A549 (cell line): ENCODE measurements around the gene NXPH4. TPM values are rescaled to one million over a fixed set of nuclear protein-coding genes. Genes with fewer than 3 reads are reported as not detected.

Experiments
- ATAC-seq, 2 experiments: fragments of 200-7000 bp in 1 of 2; fragments of >200 bp in 1 of 2; cut with Nextera tagmentation in 1 of 2; cut with Tn5 transposase in 1 of 2; 3 replicates each; pipeline versions ENCODE4 v1.8.0 to v1.9.1; 2018 to 2020; ENCODE audit warnings: mild to moderate bottlenecking in 1 of 2, moderate library complexity in 1 of 2
- CTCF ChIA-PET: fragments of 300-600 bp; sonication (Branson Sonifier 250); formaldehyde crosslinking; extraction: SDS; loops from one replicate; lab custom pipeline; 2021; ENCODE audit warnings: antibody characterized with exemption, inconsistent platforms; lab: Yijun Ruan, JAX
- POLR2A ChIA-PET: fragments of 350-600 bp; formaldehyde crosslinking; extraction: SDS; loops from one replicate; lab custom pipeline; 2021; ENCODE audit warnings: antibody characterized with exemption, inconsistent platforms; lab: Yijun Ruan, JAX
- DNase-seq, 2 experiments: peaks; one replicate each; pipeline versions ENCODE4 v3.0.0 to v3.0.0-alpha.2; 2011 to 2016; ENCODE audit warnings: low read depth in 1 of 2, low spot score in 1 of 2
- FAIRE-seq: peaks from 2 replicates; lab custom pipeline; 2011; peaks lifted over from hg19 to GRCh38; lab: Jason Lieb, UNC
- H3K27ac ChIP-seq, 2 experiments: fragments of >200 bp; sonication (Bioruptor Twin); formaldehyde crosslinking; 3 replicates each; pipeline ENCODE4 v1.5.1; 2016 to 2017
- H3K4me1 ChIP-seq: fragments of >200 bp; sonication (Bioruptor Twin); formaldehyde crosslinking; 3 replicates; pipeline ENCODE4 v1.6.1; 2016
- H3K4me2 ChIP-seq: fragments of >200 bp; sonication (Bioruptor Twin); formaldehyde crosslinking; 3 replicates; pipeline ENCODE4 v1.6.1; 2016
- H3K4me3 ChIP-seq: fragments of >200 bp; sonication (Bioruptor Twin); formaldehyde crosslinking; 3 replicates; pipeline ENCODE4 v1.5.1; 2016
- H3K9me3 ChIP-seq: fragments of >200 bp; sonication (Bioruptor Twin); formaldehyde crosslinking; 3 replicates; pipeline ENCODE4 v1.6.1; 2016
- BHLHE40 ChIP-seq: IDR thresholded peaks from 2 replicates; pipeline ENCODE4 v1.6.1; 2012; ENCODE audit warnings: low read depth, low read length, inconsistent platforms
- CEBPB ChIP-seq, 2 experiments: fragments of >200 bp in 1 of 2; sonication (Bioruptor Twin) in 1 of 2; formaldehyde crosslinking in 1 of 2; IDR thresholded peaks; 2 replicates each; pipeline ENCODE4 v1.6.1; 2012 to 2016
- EHF ChIP-seq: fragments of 250-450 bp; sonication (Bioruptor Pico); IDR thresholded peaks from 2 replicates; pipeline ENCODE4 v1.5.0; 2020; ENCODE audit warnings: mild to moderate bottlenecking
- EP300 ChIP-seq, 2 experiments: fragments of >200 bp; sonication (Bioruptor Twin); formaldehyde crosslinking; IDR thresholded peaks; 2 replicates in 1 of 2; 3 replicates in 1 of 2; pipeline ENCODE4 v1.6.1; 2016 to 2017
- FOSB ChIP-seq: fragments of 250-450 bp; sonication (Bioruptor Pico); IDR thresholded peaks from 2 replicates; pipeline ENCODE4 v1.5.0; 2020; ENCODE audit warnings: mild to moderate bottlenecking, moderate library complexity
- FOSL2 ChIP-seq, 2 experiments: fragments of 450-650 bp in 1 of 2; fragments of >200 bp in 1 of 2; sonication (Bioruptor Twin) in 1 of 2; formaldehyde crosslinking; IDR thresholded peaks; 2 replicates each; pipeline versions ENCODE4 v1.5.0 to v1.6.1; 2016 to 2020; ENCODE audit warnings: mild to moderate bottlenecking in 1 of 2, moderate library complexity in 1 of 2
- FOXS1 ChIP-seq: fragments of 250-450 bp; sonication (Bioruptor Pico); IDR thresholded peaks from 2 replicates; pipeline ENCODE4 v1.5.0; 2020; ENCODE audit warnings: mild to moderate bottlenecking, moderate library complexity
- HOXA7 ChIP-seq: fragments of 250-450 bp; sonication (Bioruptor Pico); IDR thresholded peaks from 2 replicates; pipeline ENCODE4 v1.5.0; 2020; ENCODE audit warnings: mild to moderate bottlenecking, moderate library complexity
- HOXB5 ChIP-seq: fragments of 250-450 bp; sonication (Bioruptor Pico); IDR thresholded peaks from 2 replicates; pipeline ENCODE4 v1.5.0; 2020; ENCODE audit warnings: mild to moderate bottlenecking, moderate library complexity
- KDM1A ChIP-seq: fragments of 200-600 bp; sonication (generic); IDR thresholded peaks from 2 replicates; pipeline ENCODE4 v1.6.1; 2016; ENCODE audit warnings: low read depth, mild to moderate bottlenecking
- MYC ChIP-seq: IDR thresholded peaks from 2 replicates; pipeline ENCODE4 v1.6.1; 2012; ENCODE audit warnings: mild to moderate bottlenecking, inconsistent platforms, low read length, improper control_type of control experiment, borderline replicate concordance
- NPAS2 ChIP-seq: fragments of 250-450 bp; sonication (Bioruptor Pico); IDR thresholded peaks from 2 replicates; pipeline ENCODE4 v1.8.0; 2022; ENCODE audit warnings: mild to moderate bottlenecking, moderate library complexity, borderline replicate concordance
- NR3C1 ChIP-seq: fragments of >200 bp; sonication (Bioruptor Twin); formaldehyde crosslinking; IDR thresholded peaks from 3 replicates; pipeline ENCODE4 v1.6.1; 2017
- PBX3 ChIP-seq: IDR thresholded peaks from 2 replicates; pipeline ENCODE4 v1.6.1; 2012
- REST ChIP-seq: fragments of 200-600 bp; sonication (generic); IDR thresholded peaks from 2 replicates; pipeline ENCODE4 v1.6.1; 2016; ENCODE audit warnings: antibody characterized with exemption, mild to moderate bottlenecking, moderate library complexity
- SREBF2 ChIP-seq: fragments of 450-650 bp; IDR thresholded peaks from 2 replicates; pipeline ENCODE4 v1.6.1; 2014; ENCODE audit warnings: mild to moderate bottlenecking, moderate library complexity
- TFCP2L1 ChIP-seq: fragments of 250-450 bp; sonication (Bioruptor Pico); IDR thresholded peaks from 2 replicates; pipeline ENCODE4 v1.5.0; 2021; ENCODE audit warnings: mild to moderate bottlenecking
- ZC3H11A ChIP-seq: fragments of 450-650 bp; IDR thresholded peaks from 2 replicates; pipeline ENCODE4 v1.6.1; 2014; ENCODE audit warnings: antibody characterized with exemption, mild to moderate bottlenecking
- ZSCAN20 ChIP-seq: fragments of 250-450 bp; sonication (Bioruptor Pico); IDR thresholded peaks from 2 replicates; pipeline ENCODE4 v1.8.0; 2022; ENCODE audit warnings: mild to moderate bottlenecking, moderate library complexity
- WGBS: methylation state at CpG from one replicate; pipeline ENCODE4 v1.1.6; 2017; ENCODE audit errors: missing lambda C conversion rate; 5-methylcytosine and 5-hydroxymethylcytosine counted together
- polyA plus RNA-seq, 4 experiments: library from polyadenylated mRNA; depleted of rRNA in 3 of 4; stranded (reverse); fragments of >200 nt; fragmentation: RNase III in 1 of 4; extraction: RNeasy Plus Mini Kit Qiagen cat#74134 plus additional on column Dnase treatment in 1 of 4; gene quantifications; 2 replicates in 3 of 4; 3 replicates in 1 of 4; pipeline ENCODE4 v1.2.3, GENCODE V29; 2011 to 2017
- TF ChIP-seq, protein P1 (sequence below): IDR thresholded peaks from 2 replicates; pipeline ENCODE4 v1.6.1; 2012; ENCODE audit warnings: low read depth, borderline replicate concordance

Gene NXPH4
- polyA plus RNA-seq, 2 of the 4 experiments (the other 2 are of a cell fraction): 0.52 to 3.5 TPM

DNA sequence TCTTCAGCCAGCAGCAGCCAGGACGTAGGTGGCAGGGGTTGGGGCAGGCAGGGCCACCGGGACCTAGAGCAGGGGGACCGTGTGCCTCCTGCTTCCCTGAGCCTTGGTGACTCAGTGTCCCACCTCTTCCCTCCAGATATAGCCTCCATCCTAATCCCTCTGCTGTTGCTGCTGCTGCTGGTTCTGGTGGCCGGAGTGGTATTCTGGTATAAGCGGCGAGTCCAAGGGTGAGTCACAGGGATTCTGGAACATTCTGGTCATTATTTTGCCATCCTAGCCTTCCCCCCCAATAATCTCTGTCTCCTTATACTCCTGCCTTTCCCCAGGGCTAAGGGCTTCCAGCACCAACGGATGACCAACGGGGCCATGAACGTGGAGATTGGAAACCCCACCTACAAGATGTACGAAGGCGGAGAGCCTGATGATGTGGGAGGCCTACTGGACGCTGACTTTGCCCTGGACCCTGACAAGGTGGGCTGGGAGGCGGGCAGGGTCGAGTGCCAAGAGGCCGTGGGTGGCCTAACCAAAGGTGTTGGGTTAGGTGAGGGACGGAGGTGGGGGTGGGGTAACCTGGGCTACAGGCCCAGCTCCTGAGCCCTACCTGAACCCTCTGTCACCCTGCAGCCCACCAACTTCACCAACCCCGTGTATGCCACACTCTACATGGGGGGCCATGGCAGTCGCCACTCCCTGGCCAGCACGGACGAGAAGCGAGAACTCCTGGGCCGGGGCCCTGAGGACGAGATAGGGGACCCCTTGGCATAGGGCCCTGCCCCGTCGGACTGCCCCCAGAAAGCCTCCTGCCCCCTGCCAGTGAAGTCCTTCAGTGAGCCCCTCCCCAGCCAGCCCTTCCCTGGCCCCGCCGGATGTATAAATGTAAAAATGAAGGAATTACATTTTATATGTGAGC is 4.5 kb upstream of the NXPH4 start:
- ChIA-PET CTCF (interaction anchor here (1.2 to 8.5 kb wide), 13 partner anchors 10 to 246 kb away, joined by 3 to 615 read pairs (median 17); partner anchors contain the start of genes GLI1, INHBE, SHMT2 and STAT6), POLR2A (no interaction called here)
- Histone ChIP-seq H3K4me2 (no peak overlapping the region), H3K27ac (no peak overlapping the region), H3K4me3 (no peak overlapping the region), H3K4me1 (peaks cover 25% of the 10 kb centered on the region), H3K9me3 (no peaks in the 10 kb centered on the region)
- FAIRE-seq (no peak), ATAC-seq (no peak), DNase-seq (no peak)
- WGBS: 84% methylated on average over 27 of the region's 27 CpGs
- TF ChIP-seq FOSB (CRISPR knock-in tag) (no peak), MYC (no peak), TFCP2L1 (CRISPR knock-in tag) (no peak), ZC3H11A (no peak), EP300 (IDR thresholded peaks at IDR 0.05) (no peak), REST (no peak)

DNA sequence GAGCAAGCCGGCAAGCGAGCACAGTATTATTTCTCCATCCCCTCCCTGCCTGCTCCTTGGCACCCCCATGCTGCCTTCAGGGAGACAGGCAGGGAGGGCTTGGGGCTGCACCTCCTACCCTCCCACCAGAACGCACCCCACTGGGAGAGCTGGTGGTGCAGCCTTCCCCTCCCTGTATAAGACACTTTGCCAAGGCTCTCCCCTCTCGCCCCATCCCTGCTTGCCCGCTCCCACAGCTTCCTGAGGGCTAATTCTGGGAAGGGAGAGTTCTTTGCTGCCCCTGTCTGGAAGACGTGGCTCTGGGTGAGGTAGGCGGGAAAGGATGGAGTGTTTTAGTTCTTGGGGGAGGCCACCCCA is 3.9 kb upstream of the NXPH4 start:
- ATAC-seq: no peak
- 81% methylated on average over 7 of the region's 7 CpGs for WGBS

More for the DNA sequence above, 3.9 kb upstream of the NXPH4 start:
- TF ChIP-seq FOXS1 (CRISPR knock-in tag) (no peak), BHLHE40 (no peak), HOXB5 (CRISPR knock-in tag) (no peak), FOSL2 (IDR thresholded peaks at IDR 0.05) (no peak), FOSL2 (CRISPR knock-in tag; IDR thresholded peaks at IDR 0.05) (no peak), FOSB (CRISPR knock-in tag) (no peak), EHF (CRISPR knock-in tag) (no peak), PBX3 (no peak), ZSCAN20 (CRISPR knock-in tag) (no peak), KDM1A (no peak), NPAS2 (CRISPR knock-in tag) (no peak), HOXA7 (no peak), CEBPB (IDR thresholded peaks at IDR 0.05) (no peak), SREBF2 (no peak), NR3C1 (no peak)
- TF ChIP-seq, protein P1, sequence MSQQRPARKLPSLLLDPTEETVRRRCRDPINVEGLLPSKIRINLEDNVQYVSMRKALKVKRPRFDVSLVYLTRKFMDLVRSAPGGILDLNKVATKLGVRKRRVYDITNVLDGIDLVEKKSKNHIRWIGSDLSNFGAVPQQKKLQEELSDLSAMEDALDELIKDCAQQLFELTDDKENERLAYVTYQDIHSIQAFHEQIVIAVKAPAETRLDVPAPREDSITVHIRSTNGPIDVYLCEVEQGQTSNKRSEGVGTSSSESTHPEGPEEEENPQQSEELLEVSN: no peak
- Histone ChIP-seq H3K27ac (peak overlapping the region in 1 of 2 experiments; percentile 56; a peak in 1 of 6 replicates), H3K4me2 (no peak overlapping the region; the same call in 2 of the 3 replicates), H3K4me1 (peaks cover 31% of the 10 kb centered on the region), H3K4me3 (no peak overlapping the region), H3K9me3 (no peaks in the 10 kb centered on the region)
- CTCF ChIA-PET: interaction anchor here (0.6 to 8.5 kb wide), 17 partner anchors 11 to 502 kb away, joined by 3 to 615 read pairs (median 10); partner anchors contain the start of genes GLI1, INHBE, SHMT2 and STAT6
- POLR2A ChIA-PET: interaction anchor here (2.2 kb wide), 1 partner anchor 27 kb away, joined by 11 read pairs; no protein-coding TSS in a partner anchor
- no peak for FAIRE-seq
- DNase-seq: no peak
